GM18519 (cell line): ENCODE measurements around the gene SPPL2A.
"Not testable (repeated sequence)": the region's sequence is repeated elsewhere in the genome, so short reads cannot be mapped to it uniquely, and the experiment has no call there.

Source experiments
- ATAC-seq: cut with Tn5 transposase; IDR thresholded peaks from one replicate; pipeline ENCODE4 v1.9.1; 2021; ENCODE audit warnings: mild to moderate bottlenecking, moderate library complexity; ENCODE audit not compliant: unreplicated experiment, low FRiP score

The SPPL2A gene

DNA sequence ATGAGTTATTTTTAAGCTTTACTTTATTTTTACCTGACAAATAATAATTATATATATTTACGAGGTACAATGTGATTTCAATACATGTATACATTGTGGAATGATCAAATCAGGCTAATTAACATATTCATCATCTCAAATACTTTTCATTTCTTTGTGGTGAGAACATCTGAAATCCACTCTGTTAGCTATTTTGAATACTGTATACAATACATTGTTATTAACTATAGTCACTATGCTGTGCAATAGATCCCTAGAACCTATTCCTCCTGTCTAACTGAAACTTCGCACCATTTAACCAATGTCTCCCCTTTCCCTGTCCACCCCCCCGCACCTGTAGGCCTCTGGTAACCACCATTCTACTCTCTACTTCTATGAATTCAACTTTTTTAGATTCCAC lies 7.9 kb upstream of the SPPL2A start:
- no peak for ATAC-seq

DNA sequence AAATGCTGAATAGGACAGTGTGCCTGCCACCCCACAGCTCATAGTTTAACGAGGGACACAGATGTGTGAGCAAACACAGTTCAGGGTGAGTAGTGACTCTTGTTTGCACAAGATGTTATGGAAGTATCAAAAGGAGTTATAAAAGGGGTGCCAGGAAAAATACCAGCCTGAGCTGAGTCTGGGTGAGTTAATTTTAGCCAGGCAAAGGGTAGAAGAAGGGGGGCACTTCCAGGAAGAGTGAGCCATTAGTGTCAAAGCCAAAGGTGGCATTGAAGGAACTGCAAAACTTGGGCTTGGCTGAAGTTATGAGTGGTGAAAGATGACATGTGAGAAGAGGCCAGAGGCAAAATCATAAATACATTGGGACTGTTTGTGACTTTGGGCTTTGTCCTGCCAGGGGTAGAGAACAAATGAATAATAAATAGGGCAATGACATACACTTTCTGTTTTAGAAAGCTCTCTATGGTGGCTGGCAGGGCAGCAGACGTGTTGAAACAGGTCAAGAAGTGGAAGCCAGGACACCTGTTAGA lies 1.9 kb upstream of the SPPL2A start:
- no peak for ATAC-seq

DNA sequence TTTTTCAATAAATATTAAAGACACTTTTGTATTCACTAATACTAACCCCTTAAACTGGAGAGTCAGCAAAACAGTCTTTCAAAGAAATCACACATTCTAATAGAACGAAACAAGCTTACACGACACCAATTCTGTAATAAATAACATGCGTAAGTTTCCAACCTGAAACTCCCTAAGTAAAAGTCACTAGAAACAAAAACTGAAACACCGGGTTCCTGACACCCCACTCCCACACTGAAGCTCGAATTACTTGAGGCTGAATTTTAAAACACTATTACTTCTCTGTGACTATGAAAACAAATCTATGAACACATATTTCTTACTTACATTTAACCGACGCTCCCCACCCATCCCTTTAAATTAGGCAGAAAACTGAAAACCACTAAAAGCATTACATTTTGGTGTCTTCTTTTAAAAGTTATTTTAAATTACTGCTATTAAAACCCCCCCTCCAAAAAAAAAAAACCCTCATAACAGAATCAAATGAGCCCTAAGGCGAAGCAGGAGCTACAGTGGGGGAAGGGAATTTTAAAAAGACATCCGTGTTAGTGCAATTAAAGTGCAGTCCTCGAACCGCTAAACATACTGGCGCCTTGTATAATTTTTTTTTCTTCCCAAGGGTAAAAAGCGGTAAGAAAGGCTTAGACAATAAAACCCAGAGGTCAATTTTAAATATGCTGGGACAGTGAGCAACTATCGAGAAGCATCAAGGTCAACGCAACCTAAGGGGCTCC lies 878 bp downstream of the SPPL2A start:
- no peak for ATAC-seq

DNA sequence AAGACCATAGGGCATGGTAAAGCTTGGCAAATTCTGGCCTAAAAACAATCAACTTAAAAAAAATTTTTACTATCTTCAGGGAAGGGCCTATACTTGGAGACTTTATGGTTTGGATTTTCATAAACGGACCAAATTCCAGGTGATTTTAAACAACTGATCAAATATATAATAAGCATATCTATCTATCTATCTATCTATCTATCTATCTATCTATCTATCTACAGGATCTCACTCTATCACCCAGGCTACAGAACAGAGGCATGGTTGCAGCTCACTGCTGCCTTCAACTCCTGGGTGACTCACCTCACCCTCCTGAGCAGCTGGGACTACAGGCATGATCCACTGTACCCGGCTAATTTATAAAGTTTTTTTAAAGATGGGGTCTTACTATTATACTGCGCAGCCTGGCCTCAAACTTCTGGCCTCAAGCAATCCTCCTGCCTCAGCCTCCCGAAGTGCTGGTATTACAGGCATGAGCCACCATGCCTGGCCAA lies 6.7 kb downstream of the SPPL2A start:
- ATAC-seq = no peak

DNA sequence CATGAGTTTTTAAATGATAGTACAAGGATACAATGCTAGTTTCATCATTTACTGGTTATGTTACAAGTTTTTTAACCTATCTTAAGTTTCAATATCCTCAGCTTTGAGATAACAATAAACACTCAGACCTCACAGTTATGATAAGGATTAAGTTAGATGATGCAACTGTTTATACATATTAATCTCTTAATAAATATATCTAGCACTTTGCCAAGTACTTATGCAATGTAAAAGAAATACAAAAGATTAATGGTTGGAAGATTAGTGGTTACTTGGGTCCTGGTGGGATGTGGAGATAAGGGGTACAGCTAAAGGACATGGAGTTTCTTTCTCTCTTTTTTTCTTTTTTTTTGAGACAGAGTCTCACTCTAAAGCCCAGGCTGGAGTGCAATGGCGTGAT lies 12.0 kb downstream of the SPPL2A start:
- ATAC-seq = no peak

GRCh38 chr15:50751394-50751793 lies 14.1 kb downstream of the SPPL2A start:
- no peak for ATAC-seq

DNA sequence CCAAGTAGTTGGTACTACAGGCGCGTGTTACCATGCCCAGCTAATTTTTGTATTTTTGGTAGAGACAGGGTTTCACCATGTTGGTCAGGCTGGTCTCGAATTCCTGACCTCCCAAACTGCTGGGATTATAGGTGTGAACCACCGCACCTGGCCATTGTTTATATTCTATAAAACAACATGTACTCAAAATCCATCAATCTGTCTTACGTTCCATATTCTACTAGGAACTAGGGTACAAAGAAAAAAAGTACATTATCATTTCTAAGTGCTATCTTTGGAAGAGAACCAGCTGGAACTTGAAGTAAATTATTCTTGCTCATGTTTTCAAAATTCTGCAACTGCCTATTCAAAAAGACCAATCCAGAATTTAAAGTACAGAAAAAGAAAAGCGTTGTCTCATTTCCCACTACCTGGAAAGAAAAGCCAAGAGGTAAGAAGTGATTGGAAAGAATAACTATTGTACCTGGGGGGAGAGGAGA lies 15.2 kb downstream of the SPPL2A start:
- ATAC-seq = no peak

- ATAC-seq = no peak
Observed at GRCh38 chr15:50747523-50747922, 18.0 kb downstream of the SPPL2A start.

GRCh38 chr15:50744601-50745000 lies 20.9 kb downstream of the SPPL2A start:
- ATAC-seq = no peak

DNA sequence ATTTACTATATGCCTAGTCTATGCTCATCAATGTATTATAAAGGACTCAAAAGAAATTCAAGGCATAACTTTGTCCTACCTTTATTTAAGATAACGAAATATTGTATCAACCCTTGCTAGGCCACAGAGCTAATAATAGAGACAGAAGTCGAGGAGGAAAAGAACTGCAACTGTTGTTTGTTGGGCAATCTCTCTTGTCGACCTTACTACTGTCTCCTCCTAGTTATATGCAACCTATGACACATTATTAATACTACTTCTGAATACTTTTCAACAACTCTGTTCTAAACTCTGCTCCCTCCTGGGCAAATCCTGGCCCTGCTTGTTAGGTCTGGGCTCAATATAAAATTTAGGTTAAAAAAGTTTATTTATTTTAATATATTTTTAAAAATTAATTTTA lies 24.6 kb downstream of the SPPL2A start:
- no peak for ATAC-seq

- ATAC-seq = no peak
Observed at GRCh38 chr15:50736823-50737222, 28.7 kb downstream of the SPPL2A start.

- no peak for ATAC-seq
Observed at GRCh38 chr15:50735156-50735555, 30.4 kb downstream of the SPPL2A start.

DNA sequence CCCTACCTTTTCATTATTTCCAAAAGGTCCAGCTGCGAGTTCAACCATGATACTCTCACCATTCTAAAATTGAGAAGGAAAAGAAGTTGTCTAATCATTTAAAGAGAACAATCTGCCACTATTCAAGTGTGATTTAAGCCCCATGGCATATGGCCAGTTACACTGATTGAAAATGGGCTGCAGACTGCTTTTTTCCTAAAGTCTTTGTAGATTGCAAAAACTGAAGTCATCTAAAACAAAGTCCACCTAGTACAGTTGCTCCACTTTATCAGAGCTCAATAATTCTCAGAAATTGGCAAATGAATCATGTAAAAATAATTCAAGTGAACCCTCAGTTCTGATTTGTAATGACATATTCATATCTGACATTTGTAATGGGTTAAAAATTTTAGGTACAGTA lies 39.2 kb downstream of the SPPL2A start:
- ATAC-seq = no peak

DNA sequence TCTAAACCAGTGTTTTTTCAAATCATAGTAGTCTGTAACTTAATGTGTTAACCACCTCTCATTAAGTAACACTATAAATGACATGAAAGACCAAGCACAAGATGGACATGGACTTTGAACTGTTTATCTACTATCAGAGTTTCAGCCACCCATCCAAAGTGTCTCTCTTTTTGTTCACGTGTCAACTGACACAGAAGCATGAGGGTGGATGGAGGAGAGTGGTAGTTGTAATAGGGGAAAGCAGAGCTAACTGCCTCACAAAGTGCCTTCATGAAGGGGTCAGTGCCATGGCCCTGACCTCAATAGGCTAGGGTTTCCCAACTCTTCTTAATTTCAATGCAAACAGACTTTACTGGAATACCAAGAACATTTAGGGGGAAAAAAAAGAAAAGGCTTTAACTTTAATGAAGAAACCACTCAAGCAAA lies 46.8 kb downstream of the SPPL2A start:
- ATAC-seq = no peak

GRCh38 chr15:50712018-50712417 lies 53.5 kb downstream of the SPPL2A start:
- no peak for ATAC-seq

DNA sequence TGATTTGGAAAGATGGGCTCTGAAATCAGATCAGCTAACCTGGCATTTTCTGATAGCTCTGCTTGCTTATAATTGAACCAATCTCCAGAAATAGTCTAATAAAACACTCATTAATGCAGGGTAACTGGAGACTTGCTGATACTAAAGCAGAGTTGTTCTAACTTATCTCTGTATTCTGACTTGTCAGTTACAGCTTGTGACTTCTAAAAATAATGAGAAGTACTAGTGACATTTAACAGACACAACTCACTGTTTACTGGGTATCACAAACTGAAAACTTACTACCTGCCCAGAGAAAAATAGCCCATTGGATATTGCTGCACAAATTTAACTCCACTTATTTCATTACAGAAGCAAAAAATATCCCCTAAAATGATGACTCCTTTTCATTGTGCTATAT lies 54.9 kb downstream of the SPPL2A start:
- no peak for ATAC-seq

GRCh38 chr15:50707878-50708427 lies 57.6 kb downstream of the SPPL2A start:
- no peak for ATAC-seq

- ATAC-seq = no peak
Observed at GRCh38 chr15:50702762-50703334, 62.7 kb downstream of the SPPL2A start.

- ATAC-seq = no peak
Observed at GRCh38 chr15:50698101-50698500, 67.4 kb downstream of the SPPL2A start.

GRCh38 chr15:50697109-50697797 lies 68.3 kb downstream of the SPPL2A start:
- ATAC-seq = no peak

- not testable (repeated sequence) for ATAC-seq
Observed at GRCh38 chr15:50694634-50695165, 70.8 kb downstream of the SPPL2A start.
